Measurements from ENCODE around the gene ZNF2. TPM values are rescaled to one million over a fixed set of nuclear protein-coding genes. Genes with fewer than 3 reads are reported as not detected.

Gene ZNF2
- total and polyA plus RNA-seq, 2 of the 13 experiments (the other 11 are each of a cell fraction or from before 2014, with no cell fraction given), result 4.3 to 6.1 TPM

GRCh38 chr2:95165371-95166064 is at the start of gene ZNF2 (continued):
- TF ChIP-seq ZNF280D (CRISPR knock-in tag; IDR thresholded peaks at IDR 0.05), result peak; percentile 96
- peak; percentile 66 for TF ChIP-seq PPARG (CRISPR knock-in tag; conservative IDR thresholded peaks at IDR 0.05)
- TF ChIP-seq DDIT3 (CRISPR knock-in tag; IDR thresholded peaks at IDR 0.05), result no peak
- peak; percentile 97 for TF ChIP-seq ZNF574 (CRISPR knock-in tag; IDR thresholded peaks at IDR 0.05)
- no peak for TF ChIP-seq PLSCR1 (CRISPR knock-in tag; IDR thresholded peaks at IDR 0.05; ENCODE audit: borderline replicate concordance)
- TF ChIP-seq SMARCE1 (IDR thresholded peaks at IDR 0.05; ENCODE audit: borderline replicate concordance), result no peak
- TF ChIP-seq ISX (CRISPR knock-in tag; conservative IDR thresholded peaks at IDR 0.05), result no peak
- 0 out of 2 replicates have a peak, but pooled peaks have one; percentile 27 for TF ChIP-seq KIAA2018 (CRISPR knock-in tag; IDR thresholded peaks at IDR 0.05; ENCODE audit: borderline replicate concordance)

Data from HepG2 (cell line).